Bronchial epithelial cell (primary cell): Measurements from ENCODE around the gene IQCE. TPM values are rescaled to one million over a fixed set of nuclear protein-coding genes. Genes with fewer than 3 reads are reported as not detected.

Source experiments
- DNase-seq: peaks from one replicate; pipeline ENCODE4 v3.0.0-alpha.2; 2010; ENCODE audit warnings: low read depth
- FAIRE-seq: peaks from 2 replicates; lab custom pipeline; 2011; peaks lifted over from hg19 to GRCh38; lab: Jason Lieb, UNC
- H3K27me3 ChIP-seq: 2 replicates; pipeline ENCODE4 v1.5.1; 2011; ENCODE audit warnings: low read length; ENCODE audit not compliant: control insufficient read depth, insufficient read depth
- H3K36me3 ChIP-seq: 2 replicates; pipeline ENCODE4 v1.5.1; 2011; ENCODE audit warnings: low read length; ENCODE audit not compliant: control insufficient read depth, insufficient read depth
- H3K4me3 ChIP-seq: 2 replicates; pipeline ENCODE4 v1.5.1; 2011; ENCODE audit warnings: mild to moderate bottlenecking, low read depth, low read length, control low read depth
- total RNA-seq: library from RNA; depleted of rRNA; stranded (reverse); fragments of >200 nt; gene quantifications from 2 replicates; pipeline ENCODE4 v1.2.1, GENCODE V29; 2014
- TF ChIP-seq, protein P1 (sequence below): IDR thresholded peaks from 2 replicates; pipeline ENCODE4 v1.5.1; 2011; ENCODE audit warnings: mild to moderate bottlenecking, moderate library complexity, low read length, control low read depth, inconsistent platforms; ENCODE audit not compliant: insufficient read depth, severe bottlenecking

Gene IQCE
- total RNA-seq, 1 donor from 2014 or later = 6.3 TPM

DNA sequence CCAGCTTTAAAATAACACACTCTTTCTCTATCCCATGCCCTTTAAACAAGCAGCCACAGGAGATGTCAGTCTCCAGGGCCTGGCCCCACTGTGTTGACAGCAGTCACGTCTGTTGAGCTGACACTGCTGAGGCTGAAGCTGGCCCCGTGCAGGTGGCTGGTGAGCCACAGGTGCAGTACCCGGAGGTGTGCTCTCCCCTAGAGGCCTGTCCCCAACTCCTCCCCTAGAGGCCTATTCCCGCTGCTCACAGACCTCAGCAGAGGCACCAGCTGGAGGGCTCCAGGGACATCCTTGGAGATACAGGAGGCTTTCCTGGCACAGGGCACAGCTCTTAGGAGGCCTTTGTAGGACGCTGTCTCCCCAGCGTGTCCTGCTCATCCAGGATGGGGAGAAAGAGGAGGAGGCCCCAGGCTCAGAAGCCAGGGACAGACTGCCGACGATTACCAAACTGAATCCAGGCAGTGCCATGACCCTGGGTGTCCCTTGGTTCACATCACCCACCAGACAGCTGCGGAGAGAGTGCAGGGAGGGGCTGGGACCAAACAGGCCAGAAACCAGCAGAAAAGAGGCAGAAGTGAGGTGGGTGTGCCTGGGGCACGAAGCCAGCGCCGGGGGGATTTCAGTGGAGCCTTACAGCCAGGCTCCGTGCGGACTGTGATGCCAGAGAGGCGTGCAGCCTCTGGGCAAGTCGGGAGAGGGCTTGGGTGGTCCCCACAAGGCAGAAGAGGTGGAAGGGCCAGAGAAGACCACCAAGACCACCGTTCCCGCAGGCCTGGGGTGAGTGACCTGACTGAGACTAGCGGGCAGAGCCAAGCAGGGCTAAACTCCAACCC, 54.5 kb downstream of the IQCE start:
- DNase-seq (no peak), FAIRE-seq (no peak)
- H3K27me3 ChIP-seq = peaks cover 5% of the 10 kb centered on the region
- H3K36me3 ChIP-seq = no peaks in the 10 kb centered on the region
- TF ChIP-seq, protein P1, sequence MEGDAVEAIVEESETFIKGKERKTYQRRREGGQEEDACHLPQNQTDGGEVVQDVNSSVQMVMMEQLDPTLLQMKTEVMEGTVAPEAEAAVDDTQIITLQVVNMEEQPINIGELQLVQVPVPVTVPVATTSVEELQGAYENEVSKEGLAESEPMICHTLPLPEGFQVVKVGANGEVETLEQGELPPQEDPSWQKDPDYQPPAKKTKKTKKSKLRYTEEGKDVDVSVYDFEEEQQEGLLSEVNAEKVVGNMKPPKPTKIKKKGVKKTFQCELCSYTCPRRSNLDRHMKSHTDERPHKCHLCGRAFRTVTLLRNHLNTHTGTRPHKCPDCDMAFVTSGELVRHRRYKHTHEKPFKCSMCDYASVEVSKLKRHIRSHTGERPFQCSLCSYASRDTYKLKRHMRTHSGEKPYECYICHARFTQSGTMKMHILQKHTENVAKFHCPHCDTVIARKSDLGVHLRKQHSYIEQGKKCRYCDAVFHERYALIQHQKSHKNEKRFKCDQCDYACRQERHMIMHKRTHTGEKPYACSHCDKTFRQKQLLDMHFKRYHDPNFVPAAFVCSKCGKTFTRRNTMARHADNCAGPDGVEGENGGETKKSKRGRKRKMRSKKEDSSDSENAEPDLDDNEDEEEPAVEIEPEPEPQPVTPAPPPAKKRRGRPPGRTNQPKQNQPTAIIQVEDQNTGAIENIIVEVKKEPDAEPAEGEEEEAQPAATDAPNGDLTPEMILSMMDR = no peak
- H3K4me3 ChIP-seq = no peak overlapping the region

DNA sequence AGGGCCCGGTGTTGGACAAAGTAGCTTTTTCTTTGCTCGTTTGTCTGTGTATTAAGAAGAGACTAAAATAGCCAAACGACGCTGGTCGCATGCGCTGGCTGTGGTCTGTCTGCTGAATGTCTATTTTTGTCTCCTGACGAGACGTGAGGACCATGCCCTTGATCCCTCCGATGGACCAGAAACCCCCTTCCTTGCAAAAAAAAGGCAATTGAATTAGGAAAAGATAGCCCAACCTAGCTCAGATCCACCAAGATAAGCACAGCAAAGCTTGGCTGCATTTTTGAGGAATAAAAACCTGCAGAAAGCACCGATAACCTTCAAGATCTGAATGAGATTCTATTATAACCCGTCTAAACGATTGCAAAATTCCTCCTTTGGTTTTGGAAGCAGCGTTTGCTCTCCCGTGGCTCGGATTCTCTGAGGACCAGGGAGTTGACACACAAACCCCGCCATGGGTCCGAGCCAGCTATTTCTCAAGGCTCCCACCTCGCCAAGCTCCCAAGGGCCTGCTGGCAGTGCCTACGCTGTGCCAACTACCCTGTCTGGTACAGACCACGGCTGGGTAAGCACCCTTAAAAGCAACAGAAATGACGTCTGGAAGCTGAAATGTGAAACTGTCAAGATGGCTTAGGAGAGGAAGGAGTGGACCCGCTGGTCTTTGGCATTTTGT, 55.3 kb downstream of the IQCE start:
- FAIRE-seq (no peak), DNase-seq (no peak)
- H3K4me3 ChIP-seq = no peak overlapping the region
- H3K27me3 ChIP-seq = peaks cover 5% of the 10 kb centered on the region
- TF ChIP-seq, protein P1 = no peak
- H3K36me3 ChIP-seq = no peaks in the 10 kb centered on the region

DNA sequence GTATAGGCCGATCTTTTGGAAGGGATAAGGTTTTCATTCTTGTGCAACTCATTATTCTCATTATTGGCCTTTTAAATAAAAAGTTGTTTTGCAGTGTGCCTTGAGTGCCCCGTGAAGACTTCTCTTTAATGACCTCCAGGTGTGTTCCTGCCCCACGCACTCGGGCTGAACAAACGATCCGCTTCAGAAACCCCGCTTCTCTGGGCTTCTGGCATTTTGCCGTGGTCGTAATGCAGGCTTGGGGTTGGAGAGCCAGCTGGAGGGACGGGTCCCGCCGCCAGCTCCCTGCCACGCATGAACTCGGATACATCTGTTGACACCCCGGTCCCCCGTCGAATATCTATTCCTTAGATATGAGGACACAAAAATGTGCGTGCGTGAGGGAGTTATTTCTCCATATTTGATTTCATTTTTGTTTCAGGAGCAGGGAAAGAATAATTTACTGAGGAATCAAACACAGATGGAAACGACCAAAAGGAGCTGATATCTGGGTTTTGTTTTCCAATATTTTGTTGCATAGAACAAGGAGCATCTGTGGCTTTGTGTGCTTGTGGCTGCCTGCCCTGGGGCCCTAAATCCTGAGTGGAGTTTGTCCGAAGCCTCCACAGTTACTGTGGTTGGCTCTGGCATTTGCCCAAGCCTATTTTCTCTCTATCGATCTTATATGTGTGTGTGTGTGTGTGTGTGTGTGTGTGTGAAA, 56.0 kb downstream of the IQCE start:
- FAIRE-seq (no peak), DNase-seq (no peak)
- Histone ChIP-seq H3K27me3 (peaks cover 5% of the 10 kb centered on the region), H3K4me3 (no peak overlapping the region), H3K36me3 (no peaks in the 10 kb centered on the region)
- TF ChIP-seq, protein P1 = no peak

DNA sequence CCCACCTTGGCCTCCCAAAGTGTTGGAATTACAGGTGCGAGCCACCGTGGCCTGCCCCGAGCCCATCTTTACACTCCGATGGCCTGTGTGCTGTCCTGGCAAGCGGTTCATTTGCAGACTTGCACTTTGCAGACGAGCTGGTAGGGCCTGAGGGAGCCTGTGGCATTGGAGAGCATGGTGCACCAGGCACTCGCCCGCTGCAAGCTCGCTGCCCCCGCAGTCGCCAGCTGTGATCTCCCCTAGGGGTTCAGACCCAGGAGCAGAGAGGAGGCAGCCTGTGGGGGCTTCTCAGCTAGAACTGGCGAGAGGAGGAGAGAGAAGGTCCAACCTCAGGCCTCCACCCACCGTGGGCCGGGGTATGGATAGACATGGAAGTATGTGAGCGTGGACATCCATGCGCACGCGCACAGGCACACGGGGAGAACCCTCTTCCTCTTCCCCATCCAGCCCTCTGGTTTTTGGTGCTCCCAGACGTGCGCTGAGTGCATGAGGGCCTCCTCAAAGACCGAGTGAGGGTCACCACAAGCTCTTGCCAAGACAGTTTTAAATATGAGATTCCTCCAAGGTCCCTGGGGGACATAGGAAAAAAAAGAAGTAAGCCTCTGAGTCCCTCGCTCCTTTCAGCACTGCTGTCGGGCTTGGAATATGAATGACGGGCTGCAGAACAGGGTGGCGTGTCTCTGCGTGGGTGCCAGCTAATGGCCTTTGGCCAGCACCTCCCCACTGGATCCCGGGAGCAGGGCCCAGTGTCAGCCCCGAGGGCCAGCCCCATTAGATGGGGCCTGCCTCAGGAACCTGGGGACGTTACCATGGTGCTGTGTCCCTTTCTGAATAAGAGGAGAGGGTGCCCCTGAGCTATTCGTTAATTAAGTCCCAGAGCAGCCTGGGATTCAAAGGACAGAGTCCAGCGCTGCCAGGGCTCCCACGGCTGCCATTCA, 57.9 kb downstream of the IQCE start:
- no peak overlapping the region for H3K4me3 ChIP-seq
- TF ChIP-seq, protein P1 = no peak
- peaks cover 5% of the 10 kb centered on the region for H3K27me3 ChIP-seq
- no peak for FAIRE-seq
- H3K36me3 ChIP-seq = no peaks in the 10 kb centered on the region
- no peak for DNase-seq

DNA sequence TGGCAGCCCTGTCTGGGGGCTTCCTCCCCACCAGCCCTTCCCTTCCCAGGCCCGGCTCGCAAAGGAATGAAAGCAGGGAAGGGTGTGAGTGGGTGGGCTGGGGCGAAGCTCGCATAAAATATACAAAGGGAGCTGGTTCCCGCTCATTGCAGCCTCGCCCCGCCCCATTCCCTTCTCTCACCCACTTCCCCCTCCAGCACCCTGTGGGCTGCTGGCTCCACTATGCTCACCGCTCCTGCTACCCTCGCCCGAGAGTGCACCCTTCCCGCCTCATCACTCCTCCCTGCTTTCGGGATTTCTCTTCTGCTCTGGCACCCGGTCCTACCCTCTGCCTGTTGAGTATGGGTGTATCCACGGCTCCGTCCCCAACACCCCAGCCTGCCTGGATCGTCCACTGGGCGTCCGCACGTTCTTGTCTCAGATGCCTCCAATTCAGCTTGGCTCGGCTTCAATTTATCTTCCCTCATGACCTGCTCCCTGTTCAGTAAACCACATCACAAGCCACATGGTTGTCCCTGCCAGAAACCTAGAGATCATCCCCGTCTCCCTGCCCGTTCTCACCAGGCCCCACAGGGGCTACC, 58.6 kb downstream of the IQCE start:
- DNase-seq (no peak), FAIRE-seq (no peak)
- Histone ChIP-seq H3K4me3 (no peak overlapping the region), H3K36me3 (no peaks in the 10 kb centered on the region), H3K27me3 (peaks cover 5% of the 10 kb centered on the region)
- TF ChIP-seq, protein P1 = no peak
